B cell (primary cell): ENCODE measurements around the gene SLC25A21. TPM values are rescaled to one million over a fixed set of nuclear protein-coding genes. Genes with fewer than 3 reads are reported as not detected.

Experiments
- ATAC-seq: fragments of 200-7000 bp; cut with Tn5 transposase; one replicate; pipeline ENCODE4 v1.10.0; 2021; ENCODE audit warnings: low read depth, mild to moderate bottlenecking, moderate number of reproducible peaks, moderate library complexity
- CTCF ChIA-PET: fragments of 350-600 bp; sonication (Branson Sonifier 250); formaldehyde crosslinking; loops from one replicate; lab custom pipeline; 2021; ENCODE audit warnings: antibody characterized with exemption, inconsistent platforms; lab: Charles Lee
- POLR2A ChIA-PET: fragments of 350-600 bp; sonication (Branson Sonifier 250); formaldehyde crosslinking; loops from one replicate; lab custom pipeline; 2021; ENCODE audit warnings: antibody characterized with exemption; lab: Charles Lee
- DNase-seq: peaks from one replicate; pipeline ENCODE4 v3.0.0; 2013
- H2AFZ ChIP-seq: 2 replicates; pipeline ENCODE4 v1.6.1; 2012; ENCODE audit warnings: mild to moderate bottlenecking, low read depth, low read length; ENCODE audit not compliant: insufficient read depth, poor library complexity, severe bottlenecking
- H3K27ac ChIP-seq, 2 donors: 1 replicate in 1 of 2; 2 replicates in 1 of 2; pipeline ENCODE4 v1.5.1; 2012 to 2013; ENCODE audit warnings: low read length in 2 of 2, mild to moderate bottlenecking in 2 of 2, moderate library complexity in 1 of 2
- H3K27me3 ChIP-seq, 4 experiments: fragments of 200-600 bp in 1 of 4; sonication (generic) in 1 of 4; replicated peaks in 1 of 4; 1 replicate in 2 of 4; 2 replicates in 2 of 4; pipeline versions ENCODE4 v1.6.1 to v1.7.0; 2013 to 2016; ENCODE audit warnings: low read length in 3 of 4, mild to moderate bottlenecking in 2 of 4, mixed read lengths in 1 of 4, moderate library complexity in 1 of 4; ENCODE audit not compliant: insufficient read depth in 4 of 4, control insufficient read depth in 3 of 4; ENCODE audit errors: control extremely low read depth in 1 of 4
- H3K36me3 ChIP-seq, 2 experiments: replicated peaks in 1 of 2; 1 replicate in 1 of 2; 2 replicates in 1 of 2; pipeline versions ENCODE4 v1.6.1 to v1.7.1; 2013; ENCODE audit warnings: low read length in 1 of 2; ENCODE audit not compliant: insufficient read depth in 2 of 2, control insufficient read depth in 1 of 2; ENCODE audit errors: control extremely low read depth in 1 of 2, extremely low read depth in 1 of 2
- H3K4me1 ChIP-seq, 2 donors: fragments of 200-600 bp in 1 of 2; sonication (generic) in 1 of 2; 1 replicate in 1 of 2; 2 replicates in 1 of 2; pipeline versions ENCODE4 v1.5.1 to v1.6.1; 2013 to 2017; ENCODE audit warnings: low read length in 2 of 2; ENCODE audit not compliant: control insufficient read depth in 2 of 2, insufficient read depth in 2 of 2
- H3K4me2 ChIP-seq: replicated peaks from 2 replicates; pipeline ENCODE3; 2012; ENCODE audit warnings: mild to moderate bottlenecking, low read depth, low read length; ENCODE audit not compliant: poor library complexity, severe bottlenecking
- H3K4me3 ChIP-seq, 5 experiments: fragments of 200-600 bp in 1 of 5; sonication (generic) in 1 of 5; 1 replicate in 3 of 5; 2 replicates in 2 of 5; pipeline versions ENCODE4 v1.5.1 to v1.7.0; 2011 to 2016; ENCODE audit warnings: low read length in 4 of 5, mild to moderate bottlenecking in 4 of 5, low read depth in 2 of 5, control low read depth in 1 of 5, moderate library complexity in 1 of 5; ENCODE audit not compliant: insufficient read depth in 1 of 5; ENCODE audit errors: control extremely low read depth in 1 of 5, extremely low read depth in 1 of 5
- H3K79me2 ChIP-seq: fragments of 200-600 bp; sonication (generic); one replicate; pipeline ENCODE4 v1.6.0; 2016; ENCODE audit warnings: low read length; ENCODE audit not compliant: control insufficient read depth, insufficient read depth
- H3K9ac ChIP-seq: fragments of 200-600 bp; sonication (generic); 2 replicates; pipeline ENCODE4 v1.6.1; 2017; ENCODE audit warnings: mild to moderate bottlenecking, low read length, moderate library complexity
- H3K9me3 ChIP-seq, 3 donors: one replicate each; pipeline versions ENCODE4 v1.6.1 to v1.7.1; 2013; ENCODE audit warnings: low read length in 2 of 3; ENCODE audit not compliant: control insufficient read depth in 2 of 3, insufficient read depth in 1 of 3; ENCODE audit errors: control extremely low read depth in 1 of 3
- H4K20me1 ChIP-seq: 2 replicates; pipeline ENCODE4 v1.6.0; 2012; ENCODE audit warnings: mild to moderate bottlenecking, low read length; ENCODE audit not compliant: insufficient read depth, control insufficient read depth, poor library complexity, severe bottlenecking
- H3K27ac Mint-ChIP-seq: one replicate; pipeline ENCODE4 v1.8.0; 2021; ENCODE audit warnings: mixed read lengths
- H3K27me3 Mint-ChIP-seq: one replicate; pipeline ENCODE4 v1.8.0; 2021; ENCODE audit warnings: mixed read lengths
- H3K4me1 Mint-ChIP-seq: one replicate; pipeline ENCODE4 v1.8.0; 2021; ENCODE audit warnings: mixed read lengths
- H3K4me3 Mint-ChIP-seq: one replicate; pipeline ENCODE4 v1.8.0; 2021; ENCODE audit warnings: mixed read lengths
- H3K9me3 Mint-ChIP-seq: one replicate; pipeline ENCODE4 v1.8.0; 2022; ENCODE audit warnings: mixed read lengths; ENCODE audit not compliant: insufficient read depth
- CTCF ChIP-seq: fragments of 200-600 bp; IDR thresholded peaks from one replicate; pipeline ENCODE4 v1.8.0; 2022; ENCODE audit warnings: antibody characterized with exemption, mild to moderate bottlenecking
- EZH2 ChIP-seq: IDR thresholded peaks from 2 replicates; pipeline ENCODE4 v1.6.1; 2012; ENCODE audit warnings: borderline replicate concordance, low read depth, mild to moderate bottlenecking, moderate library complexity, low read length; ENCODE audit not compliant: insufficient read depth, poor library complexity, severe bottlenecking
- WGBS: methylation state at CpG from one replicate; pipeline ENCODE4 v1.1.5; 2013; ENCODE audit warnings: missing lambda C conversion rate; ENCODE audit not compliant: insufficient coverage; 5-methylcytosine and 5-hydroxymethylcytosine counted together
- intact Hi-C: fragments of 100-400 bp; cut with micrococcal nuclease; formaldehyde crosslinking; loops from one replicate; pipeline ENCODE4 v1.10.0; 2022
- polyA plus RNA-seq: library from polyadenylated mRNA; depleted of rRNA; stranded (reverse); fragments of >200 nt; gene quantifications from 2 replicates; pipeline ENCODE4 v1.2.3, GENCODE V29; 2012
- total RNA-seq, 2 donors: library from RNA; stranded (reverse); fragments of 120-200 nt in 1 of 2; gene quantifications; 1 replicate in 1 of 2; 2 replicates in 1 of 2; pipeline versions ENCODE4 v1.2.3 to v1.2.4, GENCODE V29; 2013 to 2022

SLC25A21 gene
- total and polyA plus RNA-seq, 2 donors (not counting 1 experiment from before 2014, with no cell fraction given), result not detected

DNA sequence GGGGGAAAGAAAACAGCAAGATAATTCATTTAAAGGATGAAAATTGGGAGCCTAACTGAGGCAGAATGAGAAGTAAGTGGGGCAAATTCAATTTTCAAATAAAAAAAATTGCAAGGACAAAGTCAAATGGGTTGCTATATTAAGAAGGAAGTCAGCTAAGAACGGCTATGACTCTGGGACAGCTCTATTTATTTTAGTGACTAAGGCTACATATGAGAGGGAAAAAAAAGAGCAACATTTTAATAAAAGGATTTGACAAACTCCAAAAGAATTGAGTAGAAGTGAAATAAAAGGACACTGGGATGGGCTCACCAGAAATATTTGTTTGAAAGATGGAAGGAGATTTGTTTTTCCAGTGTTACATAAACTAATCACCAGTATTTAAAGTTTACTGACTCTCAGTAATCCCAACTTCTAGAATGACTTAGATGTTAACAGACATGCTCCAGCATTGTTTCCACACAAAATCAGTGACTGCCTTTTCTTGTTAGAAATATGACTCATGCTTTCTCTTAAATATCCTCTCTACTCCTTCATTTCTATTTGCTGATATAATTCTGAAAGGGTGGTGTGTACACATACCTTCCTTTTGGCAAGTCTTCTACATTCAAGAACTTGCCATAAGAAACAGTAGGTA lies 198.5 kb downstream of the SLC25A21 start:
- intact Hi-C loops, result no loop called here
- H3K9ac ChIP-seq, result no peak overlapping the region
- H3K9me3 Mint-ChIP-seq, result no peaks in the 10 kb centered on the region
- no peaks in the 10 kb centered on the region for H3K79me2 ChIP-seq
- CTCF ChIA-PET, result no interaction called here
- TF ChIP-seq EZH2 (no peak), CTCF (no peak)
- POLR2A ChIA-PET, result no interaction called here
- no peak overlapping the region for H3K4me3 Mint-ChIP-seq
- H3K4me1 Mint-ChIP-seq, result no peaks in the 10 kb centered on the region
- H3K27me3 Mint-ChIP-seq, result no peaks in the 10 kb centered on the region
- no peak overlapping the region for H3K27ac ChIP-seq
- ATAC-seq (no peak), DNase-seq (no peak)
- H3K36me3 ChIP-seq, result no peaks in the 10 kb centered on the region
- no peak overlapping the region for H3K4me3 ChIP-seq
- no peaks in the 10 kb centered on the region for H3K4me1 ChIP-seq
- H4K20me1 ChIP-seq, result no peaks in the 10 kb centered on the region
- no peaks in the 10 kb centered on the region for H3K9me3 ChIP-seq
- H3K27ac Mint-ChIP-seq, result no peak overlapping the region
- H2AFZ ChIP-seq, result no peak overlapping the region
- WGBS, result no CpG with 5 or more reads among the region's 1 CpG
- no peak overlapping the region for H3K4me2 ChIP-seq
- no peaks in the 10 kb centered on the region for H3K27me3 ChIP-seq

DNA sequence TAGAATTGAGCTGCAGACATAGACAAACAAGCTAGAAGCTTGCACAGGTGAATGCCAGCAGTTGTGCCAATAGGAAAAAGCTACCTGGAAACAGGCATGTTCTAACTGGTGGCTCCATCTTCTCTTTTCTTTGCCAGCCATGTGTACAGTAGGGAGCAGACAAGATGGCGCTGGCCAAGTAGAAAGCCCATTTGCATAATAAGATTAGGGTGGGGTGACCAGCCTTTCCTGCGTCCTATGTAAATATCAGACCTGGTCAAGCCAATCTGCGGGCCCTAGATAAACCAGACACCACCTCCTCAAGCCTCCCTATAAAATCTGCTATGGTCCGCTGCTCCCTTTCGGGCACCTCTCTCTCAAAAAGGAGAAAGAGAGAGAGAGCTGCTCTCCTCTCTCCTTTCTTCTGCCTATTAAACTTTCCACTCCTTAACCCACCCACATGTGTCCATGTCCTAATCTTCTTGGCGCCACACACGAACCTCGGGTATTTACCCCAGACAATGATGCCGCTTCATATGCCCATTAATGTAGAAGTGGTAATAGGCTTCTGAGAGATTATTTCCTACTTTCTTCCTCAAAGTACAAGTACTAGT lies 201.0 kb downstream of the SLC25A21 start:
- Histone ChIP-seq H4K20me1 (no peaks in the 10 kb centered on the region), H3K27ac (no peak overlapping the region), H3K9ac (no peak overlapping the region), H3K4me1 (no peaks in the 10 kb centered on the region), H3K9me3 (no peaks in the 10 kb centered on the region), H3K4me2 (no peak overlapping the region), H3K79me2 (no peaks in the 10 kb centered on the region), H3K4me3 (no peak overlapping the region), H2AFZ (no peak overlapping the region), H3K36me3 (no peaks in the 10 kb centered on the region), H3K27me3 (no peaks in the 10 kb centered on the region)
- WGBS, result 100% methylated on average over 2 of the region's 9 CpGs
- ChIA-PET POLR2A (no interaction called here), CTCF (no interaction called here)
- no peak for ATAC-seq
- H3K27ac Mint-ChIP-seq, result no peak overlapping the region
- intact Hi-C loops, result no loop called here
- no peaks in the 10 kb centered on the region for H3K4me1 Mint-ChIP-seq
- H3K4me3 Mint-ChIP-seq, result no peak overlapping the region
- no peak for TF ChIP-seq CTCF
- no peak for TF ChIP-seq EZH2
- H3K9me3 Mint-ChIP-seq, result no peaks in the 10 kb centered on the region
- no peak for DNase-seq
- H3K27me3 Mint-ChIP-seq, result no peaks in the 10 kb centered on the region
